NCI-H2081 treated with DMSO at 0.1 percent for 48 hours (cell line): ENCODE measurements around the gene FAM169A.
"Not testable (repeated sequence)": the region's sequence is repeated elsewhere in the genome, so short reads cannot be mapped to it uniquely, and the experiment has no call there.

Experiments
- DNase-seq: peaks from one replicate; lab custom pipeline; 2025; lab: John Stamatoyannopoulos, UW

FAM169A gene

DNA sequence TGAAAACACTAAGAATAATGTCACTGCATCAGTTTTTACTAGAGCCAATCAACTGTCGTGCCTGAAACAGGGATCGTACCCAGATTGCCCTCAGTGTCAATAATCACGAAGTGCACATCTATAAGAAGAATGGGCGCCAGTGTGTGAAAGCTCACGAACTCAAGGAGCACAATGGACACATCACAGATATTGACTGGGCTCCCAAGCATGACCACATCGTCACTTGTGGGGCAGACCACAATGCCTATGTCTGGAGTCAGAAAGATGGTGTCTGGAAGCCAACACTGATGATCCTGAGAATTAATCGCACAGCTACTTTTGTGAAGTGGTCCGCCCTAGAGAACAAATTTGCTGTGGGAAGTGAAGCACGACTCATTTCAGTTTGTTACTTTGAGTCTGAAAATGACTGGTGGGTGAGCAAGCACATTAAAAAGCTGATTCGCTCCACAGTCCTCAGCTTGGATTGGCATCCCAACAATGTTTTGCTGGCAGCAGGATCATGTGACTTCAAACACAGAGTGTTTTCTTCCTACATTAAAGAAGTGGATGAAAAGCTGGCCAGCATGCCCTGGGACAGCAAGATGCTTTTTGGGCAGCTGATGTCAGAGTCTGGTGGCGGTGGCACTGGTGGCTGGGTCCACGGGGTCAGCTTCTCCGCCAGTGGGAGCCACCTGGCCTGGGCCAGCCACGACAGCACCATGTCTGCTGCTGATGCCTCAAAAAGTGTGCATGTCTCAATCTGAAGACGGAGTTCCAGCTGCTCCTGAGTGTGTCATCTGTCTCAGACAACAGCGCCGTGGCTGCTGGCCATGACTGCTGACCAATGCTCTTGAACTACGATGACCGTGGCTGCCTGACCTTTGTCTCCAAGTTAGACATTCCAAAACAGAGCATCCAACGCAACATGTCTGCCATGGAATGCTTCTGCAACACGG, 66.9 kb downstream of the FAM169A start:
- no peak for DNase-seq

DNA sequence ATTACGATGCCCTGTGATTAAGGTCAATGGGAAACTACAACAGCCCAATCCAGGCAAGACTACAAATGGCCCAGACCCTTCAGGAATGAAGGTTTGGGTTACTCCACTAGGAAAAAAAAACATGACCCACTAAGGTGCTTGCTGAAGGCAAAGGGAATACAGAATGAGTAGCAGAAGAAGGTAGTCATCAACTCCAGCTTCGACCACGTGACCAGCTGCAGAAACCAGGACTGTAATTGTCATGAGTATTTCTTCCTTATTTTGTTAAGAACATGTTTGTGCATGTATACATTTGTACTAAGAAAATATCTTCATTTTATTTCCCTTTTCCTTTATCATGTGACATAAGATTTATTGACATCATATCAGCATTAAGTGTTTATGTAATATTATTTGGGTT, 74.5 kb downstream of the FAM169A start:
- DNase-seq = not testable (repeated sequence)

DNA sequence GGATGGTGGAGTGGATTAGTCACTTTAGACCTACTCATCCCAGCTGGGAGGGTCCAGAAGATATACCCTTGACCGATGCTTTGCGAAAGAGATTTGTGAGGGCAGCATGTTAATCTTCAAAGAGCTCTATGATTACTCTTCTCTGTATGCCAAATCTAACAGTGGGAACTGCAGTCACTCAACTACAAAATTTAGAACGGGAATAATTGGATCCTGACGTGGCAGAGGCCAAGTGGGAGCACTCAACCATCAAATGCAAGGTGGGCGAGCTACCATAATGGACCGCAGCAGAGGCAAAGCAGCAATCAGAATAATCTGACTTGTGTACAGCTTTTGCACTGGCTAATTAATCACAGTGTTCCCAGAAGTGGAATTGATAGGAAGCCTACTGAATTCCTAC, 78.8 kb downstream of the FAM169A start:
- no peak for DNase-seq

DNA sequence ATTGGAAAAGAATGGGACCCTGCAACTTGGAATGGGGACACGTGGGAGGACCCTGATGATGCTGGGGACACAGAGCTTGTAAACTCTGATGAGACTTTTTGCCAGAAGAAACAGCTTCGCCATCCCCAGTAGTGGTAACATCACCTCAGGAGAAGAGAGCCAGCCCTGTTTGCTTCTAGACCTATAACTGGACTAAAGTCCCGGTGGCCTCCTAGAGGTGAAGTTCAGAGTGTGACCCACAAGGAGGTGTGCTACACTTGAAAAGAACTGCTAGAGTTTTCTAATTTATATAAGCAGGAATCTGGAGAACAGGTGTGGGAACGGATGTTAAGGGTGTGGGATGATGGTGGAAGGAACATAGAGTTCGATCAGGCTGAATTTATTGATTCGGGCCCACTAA, 79.3 kb downstream of the FAM169A start:
- no peak for DNase-seq

DNA sequence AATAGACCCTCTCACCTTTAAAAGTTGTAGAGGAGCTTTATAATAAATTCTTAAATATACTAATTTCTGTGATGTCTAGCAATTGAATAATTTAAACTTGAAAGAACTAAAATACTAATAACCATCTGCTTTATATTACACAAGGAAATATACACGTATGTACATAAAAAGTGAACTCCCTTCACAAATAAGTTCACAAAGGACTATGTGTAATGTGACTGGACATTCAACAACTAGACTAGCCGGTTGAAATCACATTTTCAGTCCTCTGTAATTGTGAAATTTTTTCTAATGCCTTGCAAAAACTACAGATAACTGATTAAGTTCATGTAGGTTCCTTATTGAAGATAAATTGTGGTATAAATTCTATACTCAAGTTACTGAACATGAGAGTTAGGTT, 87.6 kb downstream of the FAM169A start:
- DNase-seq = no peak

DNA sequence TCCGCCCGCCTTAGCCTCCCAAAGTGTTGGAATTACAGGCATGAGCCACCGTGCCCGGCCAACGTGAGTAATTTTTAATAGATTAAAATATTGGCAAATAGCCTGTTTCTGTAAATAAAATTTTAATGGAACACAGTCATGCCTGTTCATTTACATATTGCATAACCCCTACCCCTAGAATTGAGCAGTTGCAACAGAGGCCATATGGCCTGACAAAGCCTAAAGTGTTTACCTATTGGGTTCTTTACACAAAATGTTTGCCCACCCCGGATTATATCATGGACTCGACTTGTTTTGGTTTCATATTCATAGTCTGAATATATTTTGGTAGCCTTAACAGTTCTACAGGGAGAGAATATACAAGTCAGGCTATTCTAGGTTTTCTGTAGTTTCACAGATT, 93.8 kb downstream of the FAM169A start:
- DNase-seq = no peak

DNA sequence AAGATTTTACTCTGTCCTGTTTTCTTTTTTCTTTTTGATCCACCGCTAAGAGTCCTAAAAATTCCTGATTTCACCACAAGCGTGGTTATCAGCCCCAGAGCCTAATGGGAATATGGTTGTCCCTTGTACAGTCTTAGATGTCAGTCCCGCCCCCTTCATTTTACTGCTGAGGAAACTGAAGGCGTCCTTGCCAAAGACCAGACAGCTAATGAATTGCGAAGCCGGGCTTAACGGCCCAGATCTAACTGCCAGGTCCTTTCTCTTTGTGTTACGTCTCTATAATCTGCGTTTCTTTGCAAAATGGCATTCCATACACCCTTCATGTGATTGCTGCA, 98.6 kb downstream of the FAM169A start:
- no peak for DNase-seq

DNA sequence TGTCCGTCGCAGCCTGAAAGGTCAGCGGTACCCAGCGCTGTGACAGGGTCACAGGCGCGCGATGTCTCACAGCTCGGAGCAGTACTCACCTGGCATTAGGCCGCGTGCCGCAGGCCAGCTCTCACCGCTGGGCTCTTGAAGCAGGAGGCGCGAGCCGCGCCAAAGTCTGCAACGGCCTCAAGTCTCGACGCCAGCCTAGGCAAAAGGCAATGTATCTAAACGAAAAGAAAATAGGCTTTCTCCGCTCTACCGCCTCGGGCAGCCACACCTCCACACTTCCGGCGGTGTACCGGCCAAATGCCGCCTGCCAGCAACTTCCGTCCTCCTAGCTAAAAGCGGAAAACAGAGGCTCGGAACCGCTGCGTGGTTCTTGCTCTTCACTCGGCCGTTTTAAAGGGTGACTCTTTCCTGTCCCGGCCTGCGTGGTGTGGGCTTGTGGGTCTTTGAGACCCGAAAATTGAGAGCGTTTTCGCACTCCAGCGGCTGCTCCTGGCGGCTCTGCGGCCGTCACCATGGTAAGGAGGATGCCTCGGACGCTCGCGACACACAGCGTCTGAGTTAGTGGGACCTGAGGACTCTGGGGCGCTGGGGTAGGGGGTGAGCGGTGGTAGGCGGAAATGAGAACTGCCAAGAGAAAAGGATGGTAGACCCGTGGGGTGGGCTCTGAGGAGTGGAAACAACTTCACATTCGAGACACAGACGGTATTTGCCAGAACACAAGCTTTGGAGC, 99.2 kb downstream of the FAM169A start, which contains the start of the genes GFM2 and NSA2:
GFM2 (minus strand) TSS at position 269 of the 730 bp plus-strand sequence. CDS start 3,375 bp downstream, outside the sequence.
NSA2 (plus strand) TSS at position 401 of the 730 bp plus-strand sequence; CDS start at position 513, 112 bp downstream.
- DNase-seq = peak; percentile 38

DNA sequence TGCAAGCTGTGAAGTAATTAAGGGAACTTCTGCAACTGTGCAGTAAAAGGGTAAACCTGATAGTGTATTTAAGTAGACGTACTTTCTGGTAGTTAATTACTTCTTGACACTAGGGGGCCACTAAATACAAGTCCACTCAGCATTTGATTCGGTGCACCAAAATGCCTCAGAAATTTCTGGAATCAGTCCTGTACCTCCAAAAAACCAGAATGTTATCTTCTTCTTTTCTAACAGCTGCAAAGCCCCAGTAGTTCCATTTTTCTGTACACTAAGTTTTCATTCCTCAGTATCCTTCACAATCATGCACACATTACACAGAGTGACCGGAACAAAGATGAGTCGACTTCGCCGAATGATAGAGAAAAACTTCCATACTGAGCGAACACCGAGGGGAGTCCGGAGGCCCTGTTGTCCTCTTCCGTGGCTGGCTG, 99.8 kb downstream of the FAM169A start:
- no peak for DNase-seq

DNA sequence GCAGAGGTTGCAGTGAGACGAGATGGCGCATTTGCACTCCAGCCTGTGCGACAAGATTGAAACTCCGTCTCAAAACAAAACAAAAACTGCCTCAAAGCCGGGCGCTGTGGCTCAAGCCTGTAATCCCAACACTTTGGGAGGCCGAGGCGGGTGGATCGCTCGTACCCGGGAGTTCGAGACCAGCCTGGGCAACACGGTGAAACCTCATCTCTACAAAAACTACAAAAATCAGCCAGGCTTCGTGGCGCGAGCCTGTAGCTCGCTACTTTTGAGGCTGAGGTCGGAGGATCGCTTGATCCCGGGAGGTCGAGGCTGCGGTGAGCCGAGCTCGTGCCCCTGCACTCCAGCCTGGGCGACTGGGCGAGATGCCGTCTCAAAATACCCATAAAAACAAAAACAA, 100.3 kb downstream of the FAM169A start:
- DNase-seq = no peak

DNA sequence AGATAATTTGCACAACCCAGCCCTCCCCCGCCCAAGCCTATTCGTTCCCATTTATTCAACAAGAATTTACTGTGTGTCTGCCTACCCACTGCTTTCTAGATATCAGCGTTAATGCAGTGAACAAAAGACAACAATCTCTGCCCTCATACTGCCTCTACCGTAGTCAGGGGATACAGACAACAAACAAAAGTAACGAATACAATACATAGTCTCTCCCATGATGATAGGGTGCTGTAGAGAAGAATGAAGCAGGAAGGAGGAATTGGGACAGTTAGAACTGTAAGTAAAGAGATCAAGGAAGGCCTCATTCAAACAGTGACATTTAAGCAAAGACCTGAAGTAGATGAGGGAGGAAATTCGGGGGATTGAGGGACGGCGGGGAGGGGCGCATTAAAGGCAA, 101.0 kb downstream of the FAM169A start:
- peak; percentile 79 for DNase-seq

DNA sequence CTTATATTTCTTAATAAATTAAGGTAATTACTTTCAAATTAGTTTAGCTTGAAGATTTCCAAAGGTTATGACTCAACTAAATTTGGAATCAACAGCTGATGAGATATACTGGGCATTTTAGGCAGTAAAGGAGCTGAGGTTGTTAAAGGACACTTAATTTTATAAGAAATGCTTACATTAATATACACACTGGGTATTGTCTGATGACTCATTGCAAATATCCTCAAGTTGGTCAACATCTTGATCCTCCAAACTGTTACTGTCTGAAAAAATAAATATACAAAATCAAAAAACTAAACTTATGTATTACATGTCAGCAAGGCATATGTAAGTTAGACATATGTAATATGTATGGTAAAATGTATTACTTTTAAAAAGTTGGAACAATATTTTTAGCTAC, 102.7 kb downstream of the FAM169A start:
- DNase-seq = no peak

DNA sequence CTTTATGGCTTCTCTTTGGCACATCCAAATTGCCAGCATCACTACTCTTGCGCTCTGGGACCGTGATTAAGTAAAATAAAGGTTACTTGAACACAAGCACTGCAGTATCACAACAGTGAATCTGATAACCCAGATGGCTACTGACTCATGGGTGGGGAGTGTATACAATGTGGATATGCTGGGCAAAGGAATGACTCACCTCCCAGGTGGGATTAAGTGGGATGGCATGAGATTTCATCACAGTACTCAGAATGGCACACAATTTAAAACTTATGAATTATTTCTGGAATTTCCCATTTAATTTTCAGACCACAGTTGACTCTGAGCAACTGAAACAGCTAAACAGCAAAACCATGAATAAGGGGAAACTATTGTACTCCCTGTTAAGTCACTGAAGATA, 103.6 kb downstream of the FAM169A start:
- no peak for DNase-seq

DNA sequence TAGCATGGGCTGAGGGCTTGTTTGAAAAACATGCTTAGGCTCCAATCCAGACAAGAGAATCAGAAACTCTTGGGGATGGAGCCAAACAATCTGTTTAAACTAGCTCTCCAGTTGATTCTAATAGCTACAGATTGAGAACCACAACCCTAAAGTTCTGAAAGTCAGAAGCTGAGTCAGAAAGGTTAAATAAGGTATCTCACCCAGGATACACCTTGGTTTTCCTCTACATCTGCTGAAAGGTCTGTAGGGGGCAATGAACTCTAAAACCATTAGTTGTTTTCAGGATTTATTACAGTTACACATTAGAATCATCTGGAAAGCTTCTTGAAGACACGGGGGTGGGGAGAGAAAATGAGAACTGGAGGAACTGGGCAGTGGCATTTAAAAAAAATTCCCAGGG, 104.9 kb downstream of the FAM169A start:
- DNase-seq = no peak

DNA sequence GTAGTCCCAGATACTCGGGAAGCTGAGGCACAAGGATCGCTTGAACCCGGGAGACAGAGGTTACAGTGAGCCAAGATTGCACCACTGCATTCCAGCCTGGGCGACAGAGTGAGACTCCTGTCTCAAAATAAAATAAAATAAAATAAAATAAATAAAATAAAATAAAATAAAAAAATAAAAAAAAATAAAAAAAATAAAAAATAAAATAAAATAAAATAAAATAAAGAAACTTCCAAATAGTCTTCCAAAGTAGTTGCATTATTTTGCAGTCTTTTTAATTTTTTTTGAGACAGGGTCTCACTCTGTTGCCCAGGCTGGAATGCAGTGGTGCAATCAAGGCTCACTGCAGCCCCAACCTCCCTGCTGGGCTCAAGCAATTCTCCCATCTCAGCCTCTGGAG, 117.4 kb downstream of the FAM169A start:
- not testable (repeated sequence) for DNase-seq

DNA sequence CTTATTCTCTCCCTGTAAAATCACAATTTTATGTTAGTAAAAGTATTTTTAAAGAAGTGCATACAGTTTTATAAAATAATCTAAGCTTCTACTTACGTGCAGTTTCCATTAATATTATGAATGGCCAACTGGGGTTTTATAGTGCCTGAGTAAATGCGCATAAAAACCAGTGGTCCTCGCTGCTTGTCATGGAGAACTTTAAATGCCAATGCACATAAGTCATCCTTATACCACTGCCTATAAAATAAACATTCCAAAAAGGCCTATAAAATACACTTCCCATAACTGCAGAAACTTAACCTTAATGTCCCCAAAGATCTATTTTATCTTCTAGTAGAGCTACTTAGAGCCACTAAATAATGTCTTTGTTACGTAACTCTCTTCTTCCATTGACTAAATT, 127.8 kb downstream of the FAM169A start:
- DNase-seq = no peak

DNA sequence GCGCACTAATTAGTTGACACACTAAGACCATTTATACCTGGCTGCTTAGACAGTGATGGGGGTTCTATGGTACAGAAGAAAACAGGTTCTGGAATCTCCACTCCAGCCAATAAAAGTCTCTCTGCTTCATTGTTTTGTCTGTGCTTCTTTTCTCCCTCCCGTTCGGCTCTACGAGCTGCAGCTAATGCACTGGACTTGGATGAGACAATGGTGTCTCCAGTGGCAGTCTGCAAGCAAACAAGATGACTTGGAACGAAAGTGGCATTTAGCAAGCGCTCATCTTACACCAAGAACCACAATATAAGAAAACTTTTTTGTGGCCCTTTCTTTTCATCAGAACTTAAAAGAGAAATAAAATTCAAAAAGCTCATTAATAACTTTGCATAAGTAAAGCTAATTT, 129.4 kb downstream of the FAM169A start:
- no peak for DNase-seq
